HL-60 (cell line): ENCODE data around the gene QRFP.

ENCODE experiments used
- POLR2AphosphoS5 ChIP-seq: IDR thresholded peaks from 2 replicates; pipeline ENCODE4 v1.6.1; 2012; ENCODE audit warnings: low read depth
- TF ChIP-seq, protein P1 (sequence below): IDR thresholded peaks from one replicate; pipeline ENCODE4 v1.5.1; 2011; ENCODE audit warnings: low read length, control low read depth, inconsistent platforms; ENCODE audit not compliant: insufficient read depth

DNA sequence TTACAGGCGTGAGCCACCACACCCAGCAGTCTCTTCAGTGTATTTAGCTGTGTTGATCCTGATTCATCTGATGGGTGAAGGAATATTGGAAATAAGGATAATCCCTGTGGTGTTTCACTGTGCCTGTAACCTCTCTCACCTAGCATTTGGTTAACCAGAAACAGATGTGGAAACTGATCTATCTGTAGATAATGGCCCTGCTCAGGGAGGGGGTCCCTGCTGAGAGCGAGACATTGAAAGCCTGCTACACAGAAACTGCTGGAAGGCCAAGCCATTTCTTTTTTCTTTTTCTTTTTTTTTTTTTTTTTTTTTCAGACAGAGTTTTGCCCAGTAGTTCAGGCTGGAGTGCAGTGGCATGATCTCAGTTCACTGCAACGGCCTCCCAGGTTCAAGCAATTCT is 28.4 kb downstream of the QRFP start:
- TF ChIP-seq, protein P1, sequence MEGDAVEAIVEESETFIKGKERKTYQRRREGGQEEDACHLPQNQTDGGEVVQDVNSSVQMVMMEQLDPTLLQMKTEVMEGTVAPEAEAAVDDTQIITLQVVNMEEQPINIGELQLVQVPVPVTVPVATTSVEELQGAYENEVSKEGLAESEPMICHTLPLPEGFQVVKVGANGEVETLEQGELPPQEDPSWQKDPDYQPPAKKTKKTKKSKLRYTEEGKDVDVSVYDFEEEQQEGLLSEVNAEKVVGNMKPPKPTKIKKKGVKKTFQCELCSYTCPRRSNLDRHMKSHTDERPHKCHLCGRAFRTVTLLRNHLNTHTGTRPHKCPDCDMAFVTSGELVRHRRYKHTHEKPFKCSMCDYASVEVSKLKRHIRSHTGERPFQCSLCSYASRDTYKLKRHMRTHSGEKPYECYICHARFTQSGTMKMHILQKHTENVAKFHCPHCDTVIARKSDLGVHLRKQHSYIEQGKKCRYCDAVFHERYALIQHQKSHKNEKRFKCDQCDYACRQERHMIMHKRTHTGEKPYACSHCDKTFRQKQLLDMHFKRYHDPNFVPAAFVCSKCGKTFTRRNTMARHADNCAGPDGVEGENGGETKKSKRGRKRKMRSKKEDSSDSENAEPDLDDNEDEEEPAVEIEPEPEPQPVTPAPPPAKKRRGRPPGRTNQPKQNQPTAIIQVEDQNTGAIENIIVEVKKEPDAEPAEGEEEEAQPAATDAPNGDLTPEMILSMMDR = no peak
- no peak for TF ChIP-seq POLR2AphosphoS5
